Keratinocyte (primary cell): ENCODE data around the gene MRM3.

Experiments used
- EZH2 ChIP-seq: IDR thresholded peaks from one replicate; pipeline ENCODE4 v1.6.1; 2012; ENCODE audit warnings: inconsistent platforms, mild to moderate bottlenecking, low read length, moderate library complexity
- TF ChIP-seq, protein P1 (sequence below), 3 experiments: IDR thresholded peaks in 1 of 3; conservative IDR thresholded peaks in 1 of 3; optimal IDR thresholded peaks in 1 of 3; 2 replicates in 2 of 3; 3 replicates in 1 of 3; pipeline versions ENCODE3 to v1.5.1; 2011; ENCODE audit warnings: low read length in 3 of 3, mild to moderate bottlenecking in 3 of 3, moderate library complexity in 2 of 3, control low read depth in 1 of 3, inconsistent platforms in 1 of 3; ENCODE audit not compliant: insufficient read depth in 2 of 3; ENCODE audit errors: extremely low read depth in 1 of 3

DNA sequence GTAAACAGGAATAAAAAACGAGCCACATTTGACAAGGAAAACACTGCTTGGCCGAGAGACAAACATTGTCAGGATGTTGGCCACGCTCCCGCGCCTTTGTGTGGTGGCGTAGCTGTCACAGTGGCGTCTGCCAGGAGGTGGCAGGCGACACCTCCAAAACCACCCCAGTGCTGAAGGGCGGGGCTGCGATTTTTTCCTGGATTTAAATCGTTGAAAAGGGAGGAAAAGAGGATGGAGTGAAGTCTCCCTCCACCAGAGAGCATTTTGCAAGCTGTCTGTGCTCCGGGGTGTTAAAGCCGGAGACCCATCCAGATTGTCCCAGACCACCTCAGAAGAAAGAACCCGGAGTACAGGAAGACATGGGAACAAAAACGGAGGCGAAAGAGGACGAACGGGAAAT lies 12.7 kb downstream of the MRM3 start:
- TF ChIP-seq, protein P1, sequence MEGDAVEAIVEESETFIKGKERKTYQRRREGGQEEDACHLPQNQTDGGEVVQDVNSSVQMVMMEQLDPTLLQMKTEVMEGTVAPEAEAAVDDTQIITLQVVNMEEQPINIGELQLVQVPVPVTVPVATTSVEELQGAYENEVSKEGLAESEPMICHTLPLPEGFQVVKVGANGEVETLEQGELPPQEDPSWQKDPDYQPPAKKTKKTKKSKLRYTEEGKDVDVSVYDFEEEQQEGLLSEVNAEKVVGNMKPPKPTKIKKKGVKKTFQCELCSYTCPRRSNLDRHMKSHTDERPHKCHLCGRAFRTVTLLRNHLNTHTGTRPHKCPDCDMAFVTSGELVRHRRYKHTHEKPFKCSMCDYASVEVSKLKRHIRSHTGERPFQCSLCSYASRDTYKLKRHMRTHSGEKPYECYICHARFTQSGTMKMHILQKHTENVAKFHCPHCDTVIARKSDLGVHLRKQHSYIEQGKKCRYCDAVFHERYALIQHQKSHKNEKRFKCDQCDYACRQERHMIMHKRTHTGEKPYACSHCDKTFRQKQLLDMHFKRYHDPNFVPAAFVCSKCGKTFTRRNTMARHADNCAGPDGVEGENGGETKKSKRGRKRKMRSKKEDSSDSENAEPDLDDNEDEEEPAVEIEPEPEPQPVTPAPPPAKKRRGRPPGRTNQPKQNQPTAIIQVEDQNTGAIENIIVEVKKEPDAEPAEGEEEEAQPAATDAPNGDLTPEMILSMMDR (optimal IDR thresholded peaks at IDR 0.05 in 1 of 3, IDR thresholded peaks at IDR 0.05 in 1 of 3, conservative IDR thresholded peaks at IDR 0.05 in 1 of 3; ENCODE audit: extremely low read depth in 1 of 3, insufficient read depth in 2 of 3, low read length in 3 of 3), result peak; percentile 60 to 87 (median 73)
- TF ChIP-seq EZH2, result no peak
